GM10248 (cell line): Measurements from ENCODE around the gene TBL1XR1.

Source experiments
- CTCF ChIA-PET: fragments of 300-600 bp; sonication (Branson Sonifier 250); formaldehyde crosslinking; extraction: SDS; loops from one replicate; lab custom pipeline; 2021; ENCODE audit warnings: antibody characterized with exemption; lab: Yijun Ruan, JAX
- POLR2A ChIA-PET: fragments of 350-650 bp; sonication (Branson Sonifier 250); formaldehyde crosslinking; extraction: SDS; loops from one replicate; lab custom pipeline; 2020; ENCODE audit warnings: antibody characterized with exemption; lab: Yijun Ruan, JAX
- DNase-seq: peaks from one replicate; pipeline ENCODE4 v3.0.0; 2012; ENCODE audit errors: extremely low spot score
- TF ChIP-seq, protein P1 (sequence below): IDR thresholded peaks from 2 replicates; pipeline ENCODE4 v1.5.1; 2012; ENCODE audit warnings: mild to moderate bottlenecking, low read depth; ENCODE audit errors: extremely low read depth, missing control alignments, control extremely low read depth

The TBL1XR1 gene

DNA sequence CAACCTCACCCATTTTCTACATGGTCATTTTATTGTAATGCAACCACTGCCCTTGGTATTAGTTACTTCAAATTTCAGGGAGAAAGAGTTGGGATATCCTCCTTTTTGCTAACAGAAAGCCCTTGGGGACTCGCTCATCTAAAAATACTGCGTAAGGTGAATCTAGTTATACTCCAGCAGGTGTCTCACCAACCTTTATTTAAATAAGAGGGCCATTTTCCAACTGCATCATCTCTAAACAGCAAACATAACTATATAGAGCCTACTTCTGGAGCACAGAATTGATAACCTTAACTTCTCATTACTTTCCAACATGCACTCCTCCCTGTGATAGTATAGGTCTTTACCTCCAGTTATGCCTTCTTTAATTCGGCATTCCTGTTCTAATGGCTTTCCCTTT, 77.5 kb downstream of the TBL1XR1 start:
- CTCF ChIA-PET, result interaction anchor here (1.9 kb wide), 1 partner anchor 9 kb away, joined by 6 read pairs; no protein-coding TSS in a partner anchor
- POLR2A ChIA-PET, result no interaction called here
- DNase-seq, result no peak
- TF ChIP-seq, protein P1, sequence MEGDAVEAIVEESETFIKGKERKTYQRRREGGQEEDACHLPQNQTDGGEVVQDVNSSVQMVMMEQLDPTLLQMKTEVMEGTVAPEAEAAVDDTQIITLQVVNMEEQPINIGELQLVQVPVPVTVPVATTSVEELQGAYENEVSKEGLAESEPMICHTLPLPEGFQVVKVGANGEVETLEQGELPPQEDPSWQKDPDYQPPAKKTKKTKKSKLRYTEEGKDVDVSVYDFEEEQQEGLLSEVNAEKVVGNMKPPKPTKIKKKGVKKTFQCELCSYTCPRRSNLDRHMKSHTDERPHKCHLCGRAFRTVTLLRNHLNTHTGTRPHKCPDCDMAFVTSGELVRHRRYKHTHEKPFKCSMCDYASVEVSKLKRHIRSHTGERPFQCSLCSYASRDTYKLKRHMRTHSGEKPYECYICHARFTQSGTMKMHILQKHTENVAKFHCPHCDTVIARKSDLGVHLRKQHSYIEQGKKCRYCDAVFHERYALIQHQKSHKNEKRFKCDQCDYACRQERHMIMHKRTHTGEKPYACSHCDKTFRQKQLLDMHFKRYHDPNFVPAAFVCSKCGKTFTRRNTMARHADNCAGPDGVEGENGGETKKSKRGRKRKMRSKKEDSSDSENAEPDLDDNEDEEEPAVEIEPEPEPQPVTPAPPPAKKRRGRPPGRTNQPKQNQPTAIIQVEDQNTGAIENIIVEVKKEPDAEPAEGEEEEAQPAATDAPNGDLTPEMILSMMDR, result no peak

- no peak for DNase-seq
- ChIA-PET CTCF (interaction anchor here (1.4 kb wide), 2 partner anchors 31 to 79 kb away, joined by 3 to 4 read pairs; no protein-coding TSS in a partner anchor), POLR2A (no interaction called here)
- TF ChIP-seq, protein P1, result no peak
Observed at GRCh38 chr3:177114253-177114652, 83.0 kb downstream of the TBL1XR1 start.

DNA sequence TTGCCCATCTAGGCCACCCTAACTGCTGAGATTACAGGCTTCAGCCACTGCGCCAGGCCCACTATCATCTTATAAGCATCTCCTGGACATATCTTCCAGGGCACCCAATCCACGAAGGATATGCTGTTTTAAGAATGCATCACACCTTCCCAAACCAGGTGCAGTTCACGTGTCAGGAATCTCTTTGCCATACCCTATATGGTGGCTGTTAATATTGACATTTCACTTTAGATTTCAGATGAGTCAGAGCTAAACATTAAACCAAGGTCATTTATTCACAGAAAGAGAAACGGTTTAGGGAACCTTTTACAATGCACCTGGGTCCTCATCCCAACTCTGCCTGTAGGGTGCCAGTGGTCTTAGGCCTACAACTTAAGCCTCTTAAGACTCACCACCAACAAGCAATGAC, 85.7 kb downstream of the TBL1XR1 start:
- POLR2A ChIA-PET, result no interaction called here
- DNase-seq, result no peak
- TF ChIP-seq, protein P1, result no peak
- CTCF ChIA-PET, result interaction anchor here (1.0 to 1.7 kb wide), 3 partner anchors 9 to 35 kb away, joined by 3 to 6 read pairs (median 3); no protein-coding TSS in a partner anchor

GRCh38 chr3:177110895-177111294, 86.4 kb downstream of the TBL1XR1 start:
- ChIA-PET POLR2A (no interaction called here), CTCF (interaction anchor here (1.0 to 1.7 kb wide), 5 partner anchors 10 to 60 kb away, joined by 3 to 6 read pairs (median 3); no protein-coding TSS in a partner anchor)
- TF ChIP-seq, protein P1, result no peak
- DNase-seq, result no peak

DNA sequence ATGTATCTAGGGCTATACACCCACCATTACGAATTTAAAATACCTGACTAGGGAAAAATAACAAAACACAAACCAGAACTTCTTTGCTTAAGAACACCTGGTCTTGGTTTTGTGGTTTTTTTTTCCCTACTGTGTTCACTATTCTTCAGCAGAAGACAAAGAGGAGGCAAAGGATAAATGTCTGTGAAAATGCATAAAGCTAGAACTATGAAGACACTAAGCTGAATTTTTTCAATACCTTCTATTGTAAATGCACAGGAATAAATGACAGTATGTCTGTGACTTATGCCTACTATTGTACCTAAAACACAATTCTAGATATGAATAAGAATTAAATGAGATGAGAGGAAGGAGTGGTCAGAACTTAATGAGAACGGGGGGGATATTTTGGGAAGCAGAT, 86.9 kb downstream of the TBL1XR1 start:
- CTCF ChIA-PET, result interaction anchor here (0.9 to 1.7 kb wide), 5 partner anchors 10 to 59 kb away, joined by 3 to 6 read pairs (median 3); no protein-coding TSS in a partner anchor
- no peak for DNase-seq

DNA sequence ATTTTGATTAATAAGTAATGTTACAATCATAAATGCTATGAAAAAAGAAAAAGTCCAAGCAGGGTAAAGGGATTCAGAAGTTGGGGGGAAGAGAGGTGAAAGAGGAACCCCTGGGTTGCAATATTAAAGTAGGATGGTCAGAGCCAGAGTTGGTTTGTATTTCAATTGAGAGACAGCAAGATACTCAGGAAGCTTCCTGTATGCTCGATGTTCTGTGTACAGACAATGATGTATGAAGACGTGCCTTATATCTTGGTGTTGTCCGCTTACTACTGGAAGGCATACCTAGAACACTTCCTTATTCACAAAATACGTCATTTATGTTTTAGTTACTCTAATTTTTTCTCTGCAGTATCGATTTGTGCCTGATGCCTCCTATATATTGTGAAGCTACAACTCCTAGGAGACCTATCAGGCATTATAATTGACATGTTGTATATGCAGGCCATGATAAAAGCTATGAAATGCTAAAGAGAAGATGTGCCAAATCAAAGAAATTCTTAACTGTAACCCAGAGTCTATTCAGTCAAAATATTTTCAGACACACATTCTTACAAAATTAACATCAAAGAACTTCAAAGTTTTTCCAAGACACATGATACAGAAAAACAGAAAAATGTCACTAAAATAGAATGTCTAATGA, 87.5 kb downstream of the TBL1XR1 start:
- TF ChIP-seq, protein P1, result no peak
- CTCF ChIA-PET, result interaction anchor here (0.9 to 1.6 kb wide), 4 partner anchors 18 to 59 kb away, joined by 3 to 4 read pairs (median 3); no protein-coding TSS in a partner anchor
- no peak for DNase-seq
- POLR2A ChIA-PET, result no interaction called here

More for the DNA sequence above, 86.9 kb downstream of the TBL1XR1 start:
- TF ChIP-seq, protein P1, result no peak
- POLR2A ChIA-PET, result no interaction called here
